Peyer's patch (tissue), 4 donors: ENCODE data around the gene TLCD3A.

Source experiments
- POLR2A ChIP-seq, 2 donors: fragments of 450-650 bp; IDR thresholded peaks; one replicate each; pipeline ENCODE4 v1.5.1; 2017; ENCODE audit warnings: antibody characterized with exemption in 2 of 2, mild to moderate bottlenecking in 2 of 2, moderate library complexity in 2 of 2
- TF ChIP-seq, protein P1 (sequence below), 6 experiments: fragments of 450-650 bp in 4 of 6; fragments of 200-600 bp in 2 of 6; sonication (generic) in 1 of 6; IDR thresholded peaks; one replicate each; pipeline ENCODE4 v1.5.1; 2017 to 2019; ENCODE audit warnings: antibody characterized with exemption in 6 of 6, mild to moderate bottlenecking in 3 of 6, moderate library complexity in 1 of 6

DNA sequence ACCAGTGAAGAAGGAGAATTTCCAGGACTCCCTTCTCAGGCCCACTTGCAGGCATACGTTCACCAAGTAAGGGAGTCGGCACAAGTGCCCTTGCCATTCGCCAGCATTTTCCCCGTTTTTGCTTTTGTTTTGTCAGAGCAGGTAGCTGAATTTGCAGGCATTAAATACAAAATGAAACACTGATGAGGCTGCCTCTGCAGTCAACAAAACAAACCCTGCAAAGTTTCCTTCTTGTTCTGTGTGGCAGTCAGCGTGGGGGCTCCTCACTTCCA is 41.9 kb downstream of the TLCD3A start:
- no peak for TF ChIP-seq POLR2A (IDR thresholded peaks at IDR 0.05)
- TF ChIP-seq, protein P1, sequence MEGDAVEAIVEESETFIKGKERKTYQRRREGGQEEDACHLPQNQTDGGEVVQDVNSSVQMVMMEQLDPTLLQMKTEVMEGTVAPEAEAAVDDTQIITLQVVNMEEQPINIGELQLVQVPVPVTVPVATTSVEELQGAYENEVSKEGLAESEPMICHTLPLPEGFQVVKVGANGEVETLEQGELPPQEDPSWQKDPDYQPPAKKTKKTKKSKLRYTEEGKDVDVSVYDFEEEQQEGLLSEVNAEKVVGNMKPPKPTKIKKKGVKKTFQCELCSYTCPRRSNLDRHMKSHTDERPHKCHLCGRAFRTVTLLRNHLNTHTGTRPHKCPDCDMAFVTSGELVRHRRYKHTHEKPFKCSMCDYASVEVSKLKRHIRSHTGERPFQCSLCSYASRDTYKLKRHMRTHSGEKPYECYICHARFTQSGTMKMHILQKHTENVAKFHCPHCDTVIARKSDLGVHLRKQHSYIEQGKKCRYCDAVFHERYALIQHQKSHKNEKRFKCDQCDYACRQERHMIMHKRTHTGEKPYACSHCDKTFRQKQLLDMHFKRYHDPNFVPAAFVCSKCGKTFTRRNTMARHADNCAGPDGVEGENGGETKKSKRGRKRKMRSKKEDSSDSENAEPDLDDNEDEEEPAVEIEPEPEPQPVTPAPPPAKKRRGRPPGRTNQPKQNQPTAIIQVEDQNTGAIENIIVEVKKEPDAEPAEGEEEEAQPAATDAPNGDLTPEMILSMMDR (IDR thresholded peaks at IDR 0.05): no peak
